Adrenal gland (tissue), 12 donors: ENCODE data around the gene ADGRA1. TPM values are rescaled to one million over a fixed set of nuclear protein-coding genes. Genes with fewer than 3 reads are reported as not detected.

Source experiments
- DNase-seq, 7 donors: peaks; one replicate each; pipeline ENCODE4 v3.0.0-alpha.2; 2019 to 2020
- H3K27ac ChIP-seq, 5 donors: fragments of 200-600 bp; sonication (generic) in 4 of 5; 1 replicate in 3 of 5; 2 replicates in 2 of 5; pipeline versions ENCODE4 v1.5.1 to v1.8.0; 2016 to 2020; ENCODE audit warnings: mild to moderate bottlenecking in 1 of 5
- H3K27me3 ChIP-seq: fragments of 200-600 bp; 2 replicates; pipeline ENCODE4 v1.8.0; 2021
- H3K36me3 ChIP-seq, 2 donors: fragments of 200-600 bp; replicated peaks in 1 of 2; 1 replicate in 1 of 2; 2 replicates in 1 of 2; pipeline versions ENCODE4 v1.5.1 to v1.8.0; 2018 to 2022
- H3K4me1 ChIP-seq, 2 donors: fragments of 200-600 bp; replicated peaks in 1 of 2; 1 replicate in 1 of 2; 2 replicates in 1 of 2; pipeline versions ENCODE4 v1.5.1 to v1.8.0; 2018 to 2021
- H3K4me3 ChIP-seq, 4 donors: fragments of 200-600 bp; sonication (generic) in 3 of 4; one replicate each; pipeline ENCODE4 v1.5.1; 2016 to 2018
- H3K9me3 ChIP-seq, 3 donors: fragments of 200-600 bp; sonication (generic) in 1 of 3; replicated peaks in 1 of 3; 1 replicate in 2 of 3; 2 replicates in 1 of 3; pipeline versions ENCODE4 v1.5.1 to v1.8.0; 2016 to 2021
- CTCF ChIP-seq, 6 experiments: fragments of 450-650 bp in 4 of 6; fragments of 200-600 bp in 2 of 6; sonication (generic) in 1 of 6; IDR thresholded peaks; 1 replicate in 5 of 6; 2 replicates in 1 of 6; pipeline versions ENCODE4 v1.5.1 to v1.8.0; 2016 to 2021; ENCODE audit warnings: antibody characterized with exemption in 6 of 6, mild to moderate bottlenecking in 2 of 6, moderate library complexity in 1 of 6
- POLR2A ChIP-seq, 2 donors: fragments of 450-650 bp; IDR thresholded peaks; one replicate each; pipeline ENCODE4 v1.6.1; 2017; ENCODE audit warnings: antibody characterized with exemption in 2 of 2, mild to moderate bottlenecking in 2 of 2, moderate library complexity in 1 of 2
- WGBS, 4 donors: extraction: QIAGEN DNeasy Blood & Tissue Kit in 2 of 4; methylation state at CpG; one replicate each; pipeline versions ENCODE4 v1.1.5 to v1.1.7; 2013 to 2017; 5-methylcytosine and 5-hydroxymethylcytosine counted together
- intact Hi-C, 2 donors: fragments of 100-400 bp; cut with DNase I; formaldehyde crosslinking; loops; one replicate each; pipeline versions ENCODE4 v1.14.1 to v1.15.0; 2022 to 2023
- polyA plus RNA-seq, 3 donors: library from polyadenylated mRNA; stranded (reverse); fragments of 200-250 nt in 2 of 3; fragments of 350-450 nt in 1 of 3; fragmentation: Illumina TruSeq in 1 of 3; extraction: RNeasy Lipid Tissue Mini Kit (QIAGEN cat#74804) in 1 of 3; gene quantifications; one replicate each; pipeline ENCODE4 v1.2.3, GENCODE V29; 2013 to 2014
- total RNA-seq, 9 donors: library from RNA; depleted of rRNA in 4 of 9; stranded (reverse); fragments of >200 nt in 4 of 9; fragments of 120-200 nt in 1 of 9; fragmentation: NEBNext Ultra II Directional in 1 of 9; extraction: Animal tissue kit (Norgen Biotek cat#: 25700) in 1 of 9; gene quantifications; one replicate each; pipeline versions ENCODE4 v1.1.0 to v1.2.4, GENCODE V29; 2013 to 2023
- donor health status: healthy with polysubstance abuse.
- donor health status: Bipolar disorder and iron deficiency.
- donor health status: DM: yes; HTN: yes; CAD: no.
- donor health status: DM: no; HTN: no; CAD: no.
- donor health status: DM: no; HTN: no; CAD: no.
- donor health status: DM: yes; HTN: yes; CAD: no.

Gene ADGRA1
- total and polyA plus RNA-seq, 12 donors, result 0.06 to 8.2 (median 2.7) TPM; not detected in 2

GRCh38 chr10:133040198-133040597 is 47.5 kb upstream of the ADGRA1 start:
- TF ChIP-seq CTCF (IDR thresholded peaks at IDR 0.05) (no peak), POLR2A (IDR thresholded peaks at IDR 0.05) (no peak)
- intact Hi-C loops, result no loop called here
- Histone ChIP-seq H3K4me3 (no peak overlapping the region), H3K27ac (no peak overlapping the region), H3K27me3 (peaks cover 5% of the 10 kb centered on the region), H3K9me3 (no peaks in the 10 kb centered on the region), H3K4me1 (no peaks in the 10 kb centered on the region), H3K36me3 (no peaks in the 10 kb centered on the region)
- WGBS, 4 donors, result 44 to 63% (median 50%) methylated on average over 4 to 13 of the region's 13 CpGs
- peak in 1 of 7 donors; percentile 68 for DNase-seq

- Histone ChIP-seq H3K36me3 (no peaks in the 10 kb centered on the region), H3K9me3 (no peaks in the 10 kb centered on the region), H3K27ac (no peak overlapping the region), H3K27me3 (peaks cover 5% of the 10 kb centered on the region), H3K4me1 (no peaks in the 10 kb centered on the region), H3K4me3 (no peak overlapping the region)
- no peak for TF ChIP-seq CTCF (IDR thresholded peaks at IDR 0.05)
- no peak for TF ChIP-seq POLR2A (IDR thresholded peaks at IDR 0.05)
- 60 to 72% (median 67%) methylated on average over 3 to 12 of the region's 12 CpGs for WGBS, 4 donors
- intact Hi-C loops, result no loop called here
- DNase-seq, result no peak
Observed at GRCh38 chr10:133041101-133041500, 46.6 kb upstream of the ADGRA1 start.

- TF ChIP-seq CTCF (IDR thresholded peaks at IDR 0.05), result no peak
- no peak for TF ChIP-seq POLR2A (IDR thresholded peaks at IDR 0.05)
- no peaks in the 10 kb centered on the region for H3K36me3 ChIP-seq
- 79 to 97% (median 83%) methylated on average over 7 to 17 of the region's 17 CpGs for WGBS, 4 donors
- no peaks in the 10 kb centered on the region for H3K9me3 ChIP-seq
- intact Hi-C loops, result no loop called here
- H3K27me3 ChIP-seq, result peaks cover 5% of the 10 kb centered on the region
- H3K4me3 ChIP-seq, result no peak overlapping the region
- no peaks in the 10 kb centered on the region for H3K4me1 ChIP-seq
- no peak overlapping the region for H3K27ac ChIP-seq
- DNase-seq, result no peak
Observed at GRCh38 chr10:133042061-133042460, 45.7 kb upstream of the ADGRA1 start.

- Histone ChIP-seq H3K9me3 (no peaks in the 10 kb centered on the region), H3K36me3 (no peaks in the 10 kb centered on the region), H3K27ac (no peak overlapping the region), H3K4me3 (no peak overlapping the region), H3K27me3 (peaks cover 5% of the 10 kb centered on the region), H3K4me1 (no peaks in the 10 kb centered on the region)
- WGBS, 4 donors, result 57 to 79% (median 74%) methylated on average over 15 to 18 of the region's 18 CpGs
- intact Hi-C loops, result no loop called here
- TF ChIP-seq POLR2A (IDR thresholded peaks at IDR 0.05) (no peak), CTCF (IDR thresholded peaks at IDR 0.05) (no peak)
- no peak for DNase-seq
Observed at GRCh38 chr10:133042816-133043215, 44.9 kb upstream of the ADGRA1 start.
